ENCODE data around the gene VPS13C.

The VPS13C gene

DNA sequence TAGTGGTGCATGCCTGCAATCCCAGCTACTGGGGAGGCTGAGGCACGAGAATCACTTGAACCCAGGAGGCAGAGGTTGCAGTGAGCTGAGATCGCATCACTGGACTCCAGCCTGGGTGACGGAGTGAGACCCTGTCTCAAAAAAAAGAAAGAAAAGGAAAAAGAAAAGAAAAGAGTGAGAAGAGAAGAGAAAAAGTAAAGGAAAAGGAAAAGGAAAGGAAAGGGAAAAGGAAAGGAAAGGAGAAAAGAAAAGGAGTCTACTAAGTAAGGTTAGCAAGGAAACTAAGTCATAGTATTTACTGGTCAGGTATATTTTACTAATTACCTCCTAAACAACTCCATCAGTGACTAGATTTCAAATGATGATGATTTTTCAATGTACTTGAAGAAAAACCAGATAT is 198.3 kb downstream of the VPS13C start:
- DNase-seq (ENCODE audit: low spot score) = no peak

GRCh38 chr15:61857169-61857829 is 202.9 kb downstream of the VPS13C start:
- no peak for DNase-seq (ENCODE audit: low spot score)

GRCh38 chr15:61856295-61856694 is 204.0 kb downstream of the VPS13C start:
- no peak for DNase-seq (ENCODE audit: low spot score)

GRCh38 chr15:61853195-61853594 is 207.1 kb downstream of the VPS13C start:
- no peak for DNase-seq (ENCODE audit: low spot score)

DNA sequence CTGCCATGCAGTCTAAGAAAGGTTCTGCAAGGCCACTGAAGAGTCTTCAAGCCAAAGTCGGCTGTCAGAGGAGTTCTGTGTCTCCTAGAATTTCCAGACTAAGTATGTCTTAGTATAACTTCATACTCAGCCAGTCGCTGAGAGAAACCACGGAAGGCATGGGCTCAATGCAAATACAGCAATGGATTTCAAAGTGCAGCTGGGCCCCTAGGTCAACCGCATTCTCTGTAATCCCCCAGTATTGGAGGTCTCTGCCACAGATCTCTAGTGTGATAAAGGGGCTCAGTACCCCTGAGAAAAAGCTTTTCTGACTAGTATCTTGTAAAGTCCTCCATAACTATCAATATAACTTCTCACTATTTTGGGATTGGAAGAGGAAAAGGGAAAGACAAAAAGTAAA is 208.3 kb downstream of the VPS13C start:
- DNase-seq (ENCODE audit: low spot score) = no peak

- no peak for DNase-seq (ENCODE audit: low spot score)
Measured at GRCh38 chr15:61849447-61849846, 210.8 kb downstream of the VPS13C start.

GRCh38 chr15:61841466-61841865 is 218.8 kb downstream of the VPS13C start:
- DNase-seq (ENCODE audit: low spot score) = no peak

GRCh38 chr15:61840090-61840489 is 220.2 kb downstream of the VPS13C start:
- no peak for DNase-seq (ENCODE audit: low spot score)

GRCh38 chr15:61839546-61839945 is 220.7 kb downstream of the VPS13C start:
- DNase-seq (ENCODE audit: low spot score) = no peak

GRCh38 chr15:61835496-61836106 is 224.6 kb downstream of the VPS13C start:
- peak; percentile 46 for DNase-seq (ENCODE audit: low spot score)

DNA sequence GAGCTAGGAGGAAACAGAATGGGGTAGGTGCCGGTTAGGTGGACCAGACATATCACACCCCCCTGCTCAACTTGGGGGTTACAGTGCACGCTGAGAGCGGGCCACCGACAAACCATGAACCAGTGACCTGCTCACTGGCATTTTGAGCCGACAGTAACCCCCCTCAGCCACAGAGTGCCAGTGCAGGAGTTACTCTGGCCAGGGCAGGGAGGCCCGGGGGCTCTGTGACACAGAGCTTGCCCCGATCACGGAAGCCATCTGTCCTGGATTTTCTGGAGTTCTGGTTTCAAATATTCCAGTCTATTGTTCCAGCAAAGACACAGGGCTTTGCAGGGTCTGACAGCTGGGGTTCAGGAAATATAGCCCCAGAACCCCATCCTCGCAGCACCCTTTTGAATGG is 225.2 kb downstream of the VPS13C start:
- no peak for DNase-seq (ENCODE audit: low spot score)

- peak; percentile 53 for DNase-seq (ENCODE audit: low spot score)
Measured at GRCh38 chr15:61834076-61834697, 226.1 kb downstream of the VPS13C start.

DNA sequence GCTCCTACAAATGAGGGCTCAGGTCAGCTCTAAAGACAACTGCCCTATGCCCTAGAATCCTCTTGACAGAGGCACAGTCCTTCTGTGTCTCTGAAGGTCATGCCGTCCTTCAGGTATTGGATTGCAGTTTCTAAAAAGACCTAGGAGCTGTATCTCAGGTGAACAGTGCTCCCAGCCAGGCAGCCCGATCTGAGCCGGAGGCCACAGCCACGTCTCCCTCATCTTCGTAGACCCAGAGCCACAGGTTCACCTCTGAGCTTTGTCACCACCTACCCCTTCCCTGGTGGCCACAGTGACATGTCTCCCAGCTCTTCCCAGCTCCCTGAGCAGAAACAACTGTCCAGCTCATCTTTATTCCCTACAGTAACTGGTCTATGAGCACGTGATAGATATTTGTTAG is 228.0 kb downstream of the VPS13C start:
- no peak for DNase-seq (ENCODE audit: low spot score)

GRCh38 chr15:61831505-61831921 is 228.7 kb downstream of the VPS13C start:
- DNase-seq (ENCODE audit: low spot score) = no peak

GRCh38 chr15:61830536-61831330 is 229.5 kb downstream of the VPS13C start:
- DNase-seq (ENCODE audit: low spot score) = no peak

DNA sequence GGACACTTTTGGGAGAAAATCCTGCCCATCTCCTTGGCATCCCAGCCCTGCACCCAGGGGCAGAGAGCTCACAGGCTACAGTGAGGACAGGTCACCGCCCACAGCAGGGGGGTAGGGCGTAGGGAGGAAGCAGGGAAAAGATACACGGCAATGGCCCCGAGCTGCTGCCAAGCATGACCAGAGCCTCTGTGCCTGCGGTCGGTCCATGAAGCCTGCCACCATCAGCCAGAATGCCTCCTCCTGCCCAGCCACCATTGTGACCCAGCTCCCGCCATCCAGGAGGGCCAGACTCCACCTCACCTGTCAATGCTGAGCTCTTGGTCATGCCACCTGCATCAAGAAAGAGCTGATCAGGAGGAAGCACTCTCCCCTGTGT is 230.7 kb downstream of the VPS13C start:
- DNase-seq (ENCODE audit: low spot score) = no peak

DNA sequence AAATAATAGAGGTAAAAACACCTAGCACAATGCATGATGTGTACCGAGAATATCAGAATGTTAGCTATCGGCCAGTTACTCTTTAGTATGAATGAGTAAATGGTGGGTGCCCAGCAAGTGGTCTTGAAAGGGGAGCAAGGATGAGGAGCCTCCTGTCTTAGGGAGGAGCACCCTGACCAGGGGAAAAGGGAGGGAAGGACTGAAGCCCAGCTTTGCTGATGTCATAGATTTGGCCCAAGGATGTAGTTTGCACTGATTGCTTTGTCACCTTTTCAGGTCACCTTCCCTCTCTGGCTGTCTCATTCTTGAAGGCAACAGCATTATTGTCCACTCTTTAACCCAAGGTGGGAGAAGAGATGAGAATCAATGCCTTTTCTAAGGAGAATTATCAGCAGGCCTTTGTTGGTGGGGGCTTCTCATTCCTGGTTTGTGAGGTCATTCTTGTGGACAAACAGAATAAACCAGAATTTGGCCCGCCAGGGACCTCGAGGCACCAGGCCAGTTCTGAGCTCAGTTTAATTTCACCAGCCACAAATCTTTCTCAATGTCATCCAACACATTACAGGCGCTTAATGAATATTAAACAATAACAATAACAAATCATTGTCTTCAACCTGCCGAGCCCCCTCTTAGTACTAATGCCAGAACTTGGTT is 231.3 kb downstream of the VPS13C start:
- no peak for DNase-seq (ENCODE audit: low spot score)

GRCh38 chr15:61828008-61828407 is 232.2 kb downstream of the VPS13C start:
- DNase-seq (ENCODE audit: low spot score) = no peak

DNA sequence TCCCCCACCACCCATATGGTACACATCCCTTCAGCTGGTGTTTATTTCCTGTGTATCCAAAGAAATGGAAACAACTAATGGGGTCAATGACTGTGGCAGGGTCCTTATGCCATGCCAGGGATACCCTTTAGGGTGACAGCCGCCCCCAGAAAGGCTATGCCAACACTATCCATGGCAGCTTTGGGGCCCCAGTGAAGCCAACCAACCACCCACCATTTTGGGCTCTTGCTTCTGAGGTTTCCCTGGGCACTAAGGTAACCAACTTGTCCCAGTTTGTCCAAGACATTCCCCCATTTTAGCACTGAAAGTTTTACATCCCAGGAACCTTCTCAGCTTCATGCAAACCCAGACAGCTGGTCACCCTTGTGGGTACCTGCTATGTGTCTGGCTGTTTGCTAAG is 233.1 kb downstream of the VPS13C start:
- no peak for DNase-seq (ENCODE audit: low spot score)

GRCh38 chr15:61824291-61824690 is 236.0 kb downstream of the VPS13C start:
- no peak for DNase-seq (ENCODE audit: low spot score)

GRCh38 chr15:61822511-61822910 is 237.7 kb downstream of the VPS13C start:
- DNase-seq (ENCODE audit: low spot score) = no peak

GRCh38 chr15:61820951-61821350 is 239.3 kb downstream of the VPS13C start:
- DNase-seq (ENCODE audit: low spot score) = no peak
